ENCODE data around the gene EML5.

DNA sequence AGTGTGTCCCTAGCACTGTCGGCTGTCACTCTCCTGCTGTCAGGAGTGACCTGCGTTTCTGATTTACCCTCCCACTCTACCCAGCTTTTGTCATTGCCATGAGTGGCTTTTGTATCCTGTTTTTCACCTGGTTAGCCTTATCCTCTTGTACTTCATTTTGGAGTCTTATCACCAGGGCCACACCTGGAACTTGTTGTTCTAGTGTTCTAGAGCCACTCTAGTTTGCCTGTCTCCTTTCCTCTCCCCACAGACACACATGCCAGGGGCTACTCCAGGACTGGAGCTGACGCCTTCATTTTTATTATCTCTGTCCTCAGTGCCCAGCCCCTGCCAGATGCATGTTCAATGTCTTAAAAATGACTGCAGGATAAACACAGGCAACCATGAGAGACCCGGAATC lies 195.7 kb downstream of the EML5 start:
- TF ChIP-seq POLR2AphosphoS5 (IDR thresholded peaks at IDR 0.05; ENCODE audit: insufficient read depth in 1 of 2, low read depth in 1 of 2) (no peak), POLR2A (IDR thresholded peaks at IDR 0.05) (no peak)
- TF ChIP-seq, protein P1, sequence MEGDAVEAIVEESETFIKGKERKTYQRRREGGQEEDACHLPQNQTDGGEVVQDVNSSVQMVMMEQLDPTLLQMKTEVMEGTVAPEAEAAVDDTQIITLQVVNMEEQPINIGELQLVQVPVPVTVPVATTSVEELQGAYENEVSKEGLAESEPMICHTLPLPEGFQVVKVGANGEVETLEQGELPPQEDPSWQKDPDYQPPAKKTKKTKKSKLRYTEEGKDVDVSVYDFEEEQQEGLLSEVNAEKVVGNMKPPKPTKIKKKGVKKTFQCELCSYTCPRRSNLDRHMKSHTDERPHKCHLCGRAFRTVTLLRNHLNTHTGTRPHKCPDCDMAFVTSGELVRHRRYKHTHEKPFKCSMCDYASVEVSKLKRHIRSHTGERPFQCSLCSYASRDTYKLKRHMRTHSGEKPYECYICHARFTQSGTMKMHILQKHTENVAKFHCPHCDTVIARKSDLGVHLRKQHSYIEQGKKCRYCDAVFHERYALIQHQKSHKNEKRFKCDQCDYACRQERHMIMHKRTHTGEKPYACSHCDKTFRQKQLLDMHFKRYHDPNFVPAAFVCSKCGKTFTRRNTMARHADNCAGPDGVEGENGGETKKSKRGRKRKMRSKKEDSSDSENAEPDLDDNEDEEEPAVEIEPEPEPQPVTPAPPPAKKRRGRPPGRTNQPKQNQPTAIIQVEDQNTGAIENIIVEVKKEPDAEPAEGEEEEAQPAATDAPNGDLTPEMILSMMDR (IDR thresholded peaks at IDR 0.05): no peak

Data from vagina (tissue), 2 donors.